ENCODE measurements around the gene DCTN4. TPM values are rescaled to one million over a fixed set of nuclear protein-coding genes. Genes with fewer than 3 reads are reported as not detected.

DCTN4 gene
- total RNA-seq = 10 to 100 TPM; 66.6 to 92.6 (median 72.8) TPM

GRCh38 chr5:150758531-150759333, at the start of gene DCTN4:
Gene DCTN4, minus strand, starts transcription at chr5:150759017. Its CDS starts 24 bp downstream, at chr5:150758993.
- Histone ChIP-seq H3K4me1 (peaks cover 16 to 30% of the 10 kb centered on the region in 2 donors), H3K27me3 (no peaks in the 10 kb centered on the region), H3K36me3 (peaks cover 0 to 25% of the 10 kb centered on the region in 2 donors), H3K27ac (peak within 1 kb of the TSS; percentile 95 to 97 (median 96)), H3K4me3 (peak within 1 kb of the TSS; percentile 68 to 75 (median 71)), H3K9me3 (no peaks in the 10 kb centered on the region)
- intact Hi-C loops (cut with DNase I; ENCODE audit: low total_unique reads) (loop anchor here (2.0 to 5.0 kb wide), 3 partner anchors 20 to 401 kb away; partner anchors contain the start of genes RBM22, SMIM3 and TCOF1), in situ Hi-C loops (cut with MboI; ENCODE audit: low sequenced_read_pairs in 4 of 4) (no loop called here)
- peak; percentile 97 to 98 for DNase-seq
- peak; percentile 95 to 98 for ATAC-seq
- TF ChIP-seq, protein P1, sequence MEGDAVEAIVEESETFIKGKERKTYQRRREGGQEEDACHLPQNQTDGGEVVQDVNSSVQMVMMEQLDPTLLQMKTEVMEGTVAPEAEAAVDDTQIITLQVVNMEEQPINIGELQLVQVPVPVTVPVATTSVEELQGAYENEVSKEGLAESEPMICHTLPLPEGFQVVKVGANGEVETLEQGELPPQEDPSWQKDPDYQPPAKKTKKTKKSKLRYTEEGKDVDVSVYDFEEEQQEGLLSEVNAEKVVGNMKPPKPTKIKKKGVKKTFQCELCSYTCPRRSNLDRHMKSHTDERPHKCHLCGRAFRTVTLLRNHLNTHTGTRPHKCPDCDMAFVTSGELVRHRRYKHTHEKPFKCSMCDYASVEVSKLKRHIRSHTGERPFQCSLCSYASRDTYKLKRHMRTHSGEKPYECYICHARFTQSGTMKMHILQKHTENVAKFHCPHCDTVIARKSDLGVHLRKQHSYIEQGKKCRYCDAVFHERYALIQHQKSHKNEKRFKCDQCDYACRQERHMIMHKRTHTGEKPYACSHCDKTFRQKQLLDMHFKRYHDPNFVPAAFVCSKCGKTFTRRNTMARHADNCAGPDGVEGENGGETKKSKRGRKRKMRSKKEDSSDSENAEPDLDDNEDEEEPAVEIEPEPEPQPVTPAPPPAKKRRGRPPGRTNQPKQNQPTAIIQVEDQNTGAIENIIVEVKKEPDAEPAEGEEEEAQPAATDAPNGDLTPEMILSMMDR (IDR thresholded peaks at IDR 0.05 in 4 of 5, conservative IDR thresholded peaks at IDR 0.05 in 1 of 5) = peak in 2 of 5 experiments; percentile 35 to 56
- TF ChIP-seq POLR2A (IDR thresholded peaks at IDR 0.05) = peak; percentile 48 to 71

DNA sequence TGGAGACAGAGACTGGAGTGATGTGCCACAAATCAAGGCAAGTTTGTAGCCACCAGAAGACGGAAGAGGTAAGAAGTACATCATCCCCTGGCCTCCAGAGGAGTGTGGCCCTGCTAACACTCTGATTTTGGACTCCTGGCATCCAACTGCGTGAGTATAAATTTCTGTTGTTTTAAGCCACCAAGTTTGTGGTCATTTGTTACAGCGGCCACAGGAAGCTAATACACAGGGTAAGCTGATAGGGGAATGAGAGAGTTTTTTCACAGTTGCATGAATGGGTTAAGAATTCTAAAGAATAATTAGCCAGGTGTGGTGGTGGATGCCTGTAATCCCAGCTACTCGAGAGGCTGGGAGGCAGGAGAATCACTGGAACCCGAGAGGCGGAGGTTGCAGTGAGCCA, 45.6 kb upstream of the DCTN4 start:
- Histone ChIP-seq H3K4me1 (peaks cover 0 to 3% of the 10 kb centered on the region in 2 donors), H3K27me3 (no peaks in the 10 kb centered on the region), H3K36me3 (no peaks in the 10 kb centered on the region), H3K9me3 (no peaks in the 10 kb centered on the region), H3K27ac (no peak overlapping the region), H3K4me3 (no peak overlapping the region)
- intact Hi-C loops (cut with DNase I; ENCODE audit: low total_unique reads) = no loop called here
- no peak for DNase-seq
- in situ Hi-C loops (cut with MboI; ENCODE audit: low sequenced_read_pairs in 4 of 4) = loop anchor here in 1 of 4 donors (5.0 kb wide), 1 partner anchor 43 kb away; the partner anchor contains the start of gene IRGM
- no peak for ATAC-seq
- TF ChIP-seq, protein P1 (IDR thresholded peaks at IDR 0.05 in 4 of 5, conservative IDR thresholded peaks at IDR 0.05 in 1 of 5) = no peak
- no peak for TF ChIP-seq POLR2A (IDR thresholded peaks at IDR 0.05)

GRCh38 chr5:150801117-150801927, 42.5 kb upstream of the DCTN4 start:
- H3K36me3 ChIP-seq = no peaks in the 10 kb centered on the region
- in situ Hi-C loops (cut with MboI; ENCODE audit: low sequenced_read_pairs in 4 of 4) (loop anchor here in 1 of 4 donors (5.0 kb wide), 1 partner anchor 46 kb away; the partner anchor contains the start of gene IRGM), intact Hi-C loops (cut with DNase I; ENCODE audit: low total_unique reads) (loop anchor here (2.0 kb wide), 2 partner anchors 45 to 247 kb away; partner anchors contain the start of gene IRGM)
- H3K9me3 ChIP-seq = no peaks in the 10 kb centered on the region
- DNase-seq (no peak), ATAC-seq (peak; percentile 80 to 93)
- no peaks in the 10 kb centered on the region for H3K27me3 ChIP-seq
- peaks cover 0 to 3% of the 10 kb centered on the region in 2 donors for H3K4me1 ChIP-seq
- H3K27ac ChIP-seq = peak overlapping the region; percentile 14 to 30 (median 26)
- H3K4me3 ChIP-seq = peak overlapping the region; percentile 13 to 29 (median 20)
- TF ChIP-seq, protein P1 (IDR thresholded peaks at IDR 0.05 in 4 of 5, conservative IDR thresholded peaks at IDR 0.05 in 1 of 5) = peak; percentile 31 to 55 (median 45)
- TF ChIP-seq POLR2A (IDR thresholded peaks at IDR 0.05) = no peak

DNA sequence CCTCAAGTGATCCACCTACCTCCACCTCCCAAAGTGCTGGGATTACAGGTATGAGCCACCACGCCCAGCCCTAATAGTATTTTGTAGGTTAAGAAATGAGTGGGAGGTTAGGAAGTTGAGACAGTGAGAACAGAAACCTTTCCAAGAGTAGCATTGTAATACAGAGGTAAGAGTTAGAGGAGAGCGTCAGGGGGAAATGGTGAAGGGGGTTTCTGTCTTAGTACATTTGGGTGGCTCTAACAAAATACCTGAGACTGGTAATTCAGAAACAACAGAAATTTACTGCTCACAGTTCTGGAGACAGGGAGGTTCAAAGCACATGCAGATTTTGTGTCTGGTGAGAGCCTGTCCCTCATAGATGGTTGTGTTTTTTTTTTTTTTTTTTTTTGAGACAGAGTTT, 38.6 kb upstream of the DCTN4 start:
- ATAC-seq = no peak
- no peak for DNase-seq
- Histone ChIP-seq H3K27ac (no peak overlapping the region), H3K27me3 (no peaks in the 10 kb centered on the region), H3K4me3 (no peak overlapping the region), H3K4me1 (peaks cover 3 to 8% of the 10 kb centered on the region in 2 donors), H3K36me3 (peaks cover 0 to 3% of the 10 kb centered on the region in 2 donors), H3K9me3 (no peaks in the 10 kb centered on the region)
- TF ChIP-seq, protein P1 (IDR thresholded peaks at IDR 0.05 in 4 of 5, conservative IDR thresholded peaks at IDR 0.05 in 1 of 5) = no peak
- TF ChIP-seq POLR2A (IDR thresholded peaks at IDR 0.05) = no peak
- in situ Hi-C loops (cut with MboI; ENCODE audit: low sequenced_read_pairs in 4 of 4) = no loop called here
- intact Hi-C loops (cut with DNase I; ENCODE audit: low total_unique reads) = loop anchor here (10.0 kb wide), 1 partner anchor 377 kb away; no protein-coding TSS in a partner anchor

All from gastrocnemius medialis (tissue), 4 donors.